GM18909 (cell line): Measurements from ENCODE around the gene STARD10.
"Not testable (repeated sequence)": the region's sequence is repeated elsewhere in the genome, so short reads cannot be mapped to it uniquely, and the experiment has no call there.

Source experiments
- ATAC-seq: cut with Tn5 transposase; IDR thresholded peaks from one replicate; pipeline ENCODE4 v1.9.1; 2021; ENCODE audit warnings: mild to moderate bottlenecking; ENCODE audit not compliant: unreplicated experiment, poor library complexity

STARD10 gene

DNA sequence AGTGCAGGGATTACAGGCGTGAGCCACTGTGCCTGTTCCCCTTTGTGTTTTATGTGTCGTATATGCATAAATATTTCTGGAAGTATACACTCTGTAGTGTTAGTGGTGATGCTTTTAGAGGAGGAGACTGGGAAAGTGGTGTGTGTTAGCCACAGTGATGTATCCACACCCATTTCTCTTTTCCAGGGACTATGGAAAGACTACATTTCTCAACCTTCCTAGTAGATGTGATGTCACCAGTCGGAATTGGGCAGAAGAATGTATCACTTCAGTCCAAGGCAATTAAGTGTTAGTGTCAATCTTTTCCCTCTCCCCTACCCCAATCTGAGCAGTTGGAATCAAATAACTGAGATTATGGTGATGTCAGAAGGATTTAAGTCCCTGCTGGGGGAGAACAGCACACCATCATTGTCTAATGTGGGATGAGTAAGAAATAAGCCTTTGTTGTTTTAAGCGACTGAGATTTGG lies 14.5 kb upstream of the STARD10 start:
- no peak for ATAC-seq

DNA sequence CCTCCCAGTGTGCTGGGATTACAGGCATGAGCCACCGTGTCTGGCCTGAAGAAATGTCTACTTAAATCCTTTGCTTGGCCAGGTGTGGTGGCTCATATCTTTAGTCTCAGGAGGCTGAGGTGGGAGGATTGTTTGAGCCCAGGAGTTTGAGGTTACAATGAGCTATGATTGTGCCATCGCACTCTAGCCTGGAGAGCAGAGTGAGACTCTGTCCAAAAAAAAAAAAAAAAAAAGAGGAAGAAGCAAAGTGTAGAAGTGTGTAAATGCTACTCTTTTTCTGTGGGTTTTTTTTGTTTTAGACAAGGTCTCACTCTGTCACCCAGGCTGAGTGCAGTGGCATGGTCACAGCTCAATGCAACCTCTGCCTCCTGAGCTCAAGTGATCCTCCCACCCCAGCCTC lies 13.9 kb upstream of the STARD10 start:
- no peak for ATAC-seq

DNA sequence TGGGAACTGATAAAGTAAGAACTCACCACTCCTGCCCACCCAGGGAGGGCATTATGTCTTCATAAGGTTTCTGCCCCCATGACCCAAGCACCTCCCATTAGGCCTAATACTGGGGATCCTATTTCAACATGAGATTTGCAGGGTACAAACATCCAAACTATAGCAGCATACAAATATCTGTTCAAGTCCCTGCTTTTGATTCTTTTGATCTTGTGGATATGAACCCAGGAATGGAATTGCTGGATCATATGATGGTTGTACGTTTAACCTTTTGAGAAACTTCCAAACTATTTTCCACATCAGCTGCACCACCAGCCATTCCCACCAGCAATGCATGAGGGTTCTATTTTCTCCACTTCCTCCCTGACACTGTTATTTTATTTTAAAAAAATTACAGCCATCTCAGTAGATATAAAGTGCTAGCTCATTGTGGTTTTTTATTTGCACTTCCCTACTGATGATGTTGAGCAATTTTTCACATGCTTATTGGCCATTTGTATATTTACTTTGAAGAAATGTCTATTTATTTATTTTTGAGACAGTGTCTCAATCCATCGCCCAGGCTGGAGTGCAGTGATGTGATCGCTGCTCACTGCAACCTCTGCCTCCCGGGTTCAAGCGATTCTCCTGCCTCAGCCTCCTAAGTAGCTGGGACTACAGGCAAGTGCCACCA lies 13.3 kb upstream of the STARD10 start:
- no peak for ATAC-seq

DNA sequence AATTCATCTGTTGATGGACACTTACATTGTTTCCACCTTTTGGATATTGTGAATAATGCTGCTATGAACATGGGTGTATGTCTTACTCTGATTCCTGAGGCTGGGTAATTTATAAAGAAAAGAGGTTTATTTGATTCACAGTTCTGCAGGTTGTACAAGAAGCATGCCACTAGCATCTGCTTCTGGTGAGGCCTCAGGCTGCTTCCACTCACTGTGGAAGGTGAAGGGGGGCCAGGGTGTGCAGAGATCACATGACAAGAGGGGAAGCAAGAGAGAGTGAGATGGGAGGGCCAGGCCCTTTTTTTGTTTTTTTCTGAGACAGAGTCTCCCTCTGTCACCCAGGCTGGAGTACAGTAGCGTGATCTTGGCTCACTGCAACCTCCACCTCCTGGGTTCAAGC lies 12.5 kb upstream of the STARD10 start:
- ATAC-seq, result not testable (repeated sequence)

DNA sequence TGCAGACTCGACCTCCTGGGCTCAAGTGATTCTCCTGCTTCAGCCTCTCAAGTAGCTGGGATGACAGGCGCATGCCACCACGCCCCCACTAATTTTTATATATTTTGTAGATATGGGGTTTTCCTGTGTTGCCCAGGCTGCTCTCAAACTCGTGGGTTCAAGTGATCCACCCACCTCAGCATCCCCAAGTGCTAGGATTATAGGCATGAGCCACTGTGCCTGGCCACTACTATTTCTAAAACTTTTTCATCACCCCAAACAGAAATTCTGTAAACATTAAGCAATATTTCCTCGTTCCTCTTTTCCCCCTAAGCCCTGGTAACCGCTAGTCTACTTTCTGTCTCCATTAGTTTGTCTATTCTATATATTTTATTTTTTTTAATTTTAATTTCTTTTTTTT lies 11.4 kb upstream of the STARD10 start:
- no peak for ATAC-seq

DNA sequence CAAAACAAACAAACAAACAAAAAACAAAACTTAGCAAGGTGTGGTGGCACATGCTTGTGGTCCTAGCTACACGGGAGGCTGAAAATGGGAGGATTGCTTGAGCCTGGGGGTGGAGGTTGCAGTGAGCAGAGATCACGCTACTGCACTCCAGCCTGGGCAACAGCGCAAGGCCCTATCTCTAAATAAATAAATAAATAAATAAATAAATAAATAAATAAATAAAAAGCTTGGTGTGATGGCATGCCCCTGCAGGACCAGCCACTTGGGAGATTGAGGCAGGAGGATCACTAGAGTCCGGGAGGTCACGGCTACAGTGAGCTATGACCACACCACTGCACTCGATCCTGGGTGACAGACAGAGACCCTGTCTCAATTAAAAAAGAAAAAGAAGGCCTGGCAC lies 9.0 kb upstream of the STARD10 start:
- no peak for ATAC-seq

DNA sequence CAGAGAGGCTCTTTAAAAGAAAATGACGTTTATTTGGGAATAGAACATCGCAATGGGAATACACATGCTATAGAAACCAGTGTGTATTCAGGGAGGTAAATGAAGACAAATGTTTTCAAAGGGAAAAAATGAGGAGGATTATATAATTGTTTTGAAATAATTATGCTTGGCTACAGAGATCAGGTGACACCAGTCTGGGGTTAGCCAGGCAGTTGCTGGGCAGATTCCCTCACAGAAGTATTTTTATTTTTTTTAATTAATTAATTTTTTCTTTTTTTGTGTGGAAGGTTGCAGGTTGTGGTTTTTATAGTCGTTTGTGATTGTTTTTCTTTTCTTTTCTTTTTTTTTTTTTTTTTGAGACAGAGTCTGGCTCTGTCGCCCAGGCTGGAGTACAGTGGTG lies 5.6 kb upstream of the STARD10 start:
- ATAC-seq, result no peak

DNA sequence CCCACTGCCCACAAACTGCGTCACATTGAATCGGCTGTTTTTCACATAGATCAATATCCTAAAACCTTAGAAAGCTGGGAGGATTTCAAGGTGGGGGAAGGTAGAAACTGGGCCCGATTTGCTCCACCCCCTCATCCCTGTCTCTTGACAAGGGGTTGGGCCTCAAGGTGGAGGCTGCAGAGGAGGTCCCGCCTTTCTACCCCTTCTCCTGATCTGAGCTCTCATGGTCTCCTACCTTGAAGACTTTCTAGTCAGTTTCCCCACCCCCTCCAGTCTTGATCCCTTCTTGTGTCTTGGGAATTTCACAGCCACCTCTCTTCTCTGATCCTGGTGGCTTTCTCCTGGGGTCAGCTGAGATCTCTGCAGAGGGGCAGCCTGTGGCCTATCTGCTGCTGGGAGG lies 4.5 kb upstream of the STARD10 start:
- ATAC-seq, result no peak

DNA sequence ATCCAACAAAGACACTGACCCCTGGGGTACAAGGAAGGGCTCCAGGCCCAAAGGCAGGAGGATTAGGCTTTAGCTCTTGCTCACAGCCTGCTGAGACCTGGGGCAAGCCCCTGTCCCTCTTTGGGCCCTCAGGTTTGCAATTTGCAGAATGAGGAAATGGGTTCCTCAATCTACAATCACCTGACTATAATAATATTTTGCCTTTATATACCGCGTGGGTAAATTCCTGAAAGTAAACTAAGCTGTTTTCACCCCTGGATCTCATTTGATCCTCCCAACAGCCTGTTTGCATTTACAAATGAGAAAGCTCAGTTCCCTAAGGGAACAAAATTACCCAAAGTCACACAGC lies 797 bp downstream of the STARD10 start:
- no peak for ATAC-seq

DNA sequence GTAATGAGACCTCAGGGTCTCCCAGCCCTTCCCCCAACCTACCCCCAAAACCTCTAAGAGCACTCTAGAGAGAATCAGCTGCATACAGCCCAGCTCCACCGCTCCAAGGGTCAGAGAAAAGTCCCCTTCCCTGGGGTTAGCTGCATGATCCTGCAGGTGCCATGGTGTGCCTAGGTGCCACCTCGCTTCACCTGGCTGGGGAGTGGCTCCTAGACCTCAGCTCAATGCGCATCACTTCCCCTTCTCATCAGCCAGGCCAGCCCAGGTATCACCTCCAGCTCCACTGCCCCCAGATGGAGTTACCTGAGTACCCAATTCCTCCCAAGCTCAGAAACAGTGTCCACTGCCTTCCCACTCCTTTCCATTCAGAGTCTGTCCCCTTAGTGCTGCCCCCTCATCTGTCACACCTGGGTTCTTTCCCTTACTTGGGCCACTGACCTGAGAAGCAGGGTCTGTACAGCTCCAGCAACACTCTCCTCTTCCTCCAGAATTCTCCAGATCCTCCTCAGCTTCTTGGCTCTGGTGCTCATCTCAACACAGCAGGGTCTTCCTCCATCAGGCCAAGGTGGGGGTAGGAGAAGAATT lies 1.3 kb downstream of the STARD10 start:
- ATAC-seq, result no peak

DNA sequence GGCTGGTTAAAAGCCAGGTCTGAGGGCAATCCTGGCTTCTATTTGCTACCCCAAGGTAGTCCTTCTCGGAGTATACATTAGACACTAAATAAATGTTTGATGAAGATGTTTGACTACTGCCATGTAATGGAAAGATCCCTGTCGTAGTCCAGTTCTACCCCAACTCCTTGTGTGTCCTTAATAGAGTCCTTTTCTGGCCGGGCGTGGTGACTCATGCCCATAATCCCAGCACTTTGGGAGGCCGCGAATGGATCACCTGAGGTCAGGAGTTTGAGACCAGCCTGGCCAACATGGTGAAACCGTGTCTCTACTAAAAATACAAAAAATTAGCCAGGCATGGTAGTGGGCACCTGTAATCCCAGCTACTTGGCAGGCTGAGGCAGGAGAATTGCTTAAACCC lies 2.6 kb downstream of the STARD10 start:
- ATAC-seq, result not testable (repeated sequence)

DNA sequence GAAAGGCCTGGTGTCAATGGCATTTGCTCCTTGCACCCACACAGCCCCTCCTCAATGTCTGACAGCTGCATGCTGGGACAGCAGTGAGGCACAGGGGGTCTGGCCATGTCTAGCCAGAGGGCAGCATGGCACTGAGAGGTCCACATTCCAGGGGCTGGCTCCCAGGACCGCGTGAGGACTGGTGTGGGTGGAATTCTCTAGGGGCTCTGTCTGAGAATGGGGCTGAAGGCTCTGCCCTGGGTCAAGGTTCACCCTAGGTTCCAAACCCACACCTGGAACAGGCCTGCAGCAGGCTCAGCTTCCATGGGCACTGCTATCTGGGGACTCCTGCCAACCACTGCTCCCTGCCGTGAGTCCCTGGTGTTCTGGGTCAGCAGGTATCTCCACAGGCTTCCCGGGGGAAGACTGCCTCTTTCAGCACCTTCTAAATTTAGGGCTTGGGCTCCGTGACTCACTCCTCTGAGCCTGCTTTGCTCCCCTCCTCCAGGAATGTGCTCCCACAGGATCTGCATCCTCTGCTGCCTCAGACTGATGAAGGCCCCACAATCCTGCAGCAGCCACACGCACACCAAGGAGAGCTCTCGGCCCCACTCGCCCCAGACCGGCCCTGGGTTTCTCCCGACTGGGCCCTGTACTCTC lies 4.2 kb downstream of the STARD10 start:
- ATAC-seq, result no peak

DNA sequence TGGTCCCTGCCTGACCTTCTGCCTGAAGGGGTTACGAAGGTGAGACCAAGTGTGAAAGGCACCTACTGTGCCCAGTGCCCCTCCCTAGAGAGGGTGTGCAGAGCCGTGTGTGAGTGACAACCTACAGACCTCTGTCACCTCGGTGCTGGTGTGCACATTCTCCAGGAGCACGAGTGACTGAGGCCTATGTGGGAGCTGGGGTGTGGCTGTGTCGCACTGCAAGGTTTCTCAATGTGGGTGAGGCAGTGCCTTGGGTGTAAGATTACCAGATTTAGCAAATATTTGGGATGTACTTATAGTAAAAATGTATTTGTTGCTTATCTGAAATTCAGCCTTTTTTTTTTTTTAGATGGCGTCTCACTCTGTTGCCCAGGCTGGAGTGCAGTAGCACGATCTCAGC lies 5.6 kb downstream of the STARD10 start:
- ATAC-seq, result no peak

DNA sequence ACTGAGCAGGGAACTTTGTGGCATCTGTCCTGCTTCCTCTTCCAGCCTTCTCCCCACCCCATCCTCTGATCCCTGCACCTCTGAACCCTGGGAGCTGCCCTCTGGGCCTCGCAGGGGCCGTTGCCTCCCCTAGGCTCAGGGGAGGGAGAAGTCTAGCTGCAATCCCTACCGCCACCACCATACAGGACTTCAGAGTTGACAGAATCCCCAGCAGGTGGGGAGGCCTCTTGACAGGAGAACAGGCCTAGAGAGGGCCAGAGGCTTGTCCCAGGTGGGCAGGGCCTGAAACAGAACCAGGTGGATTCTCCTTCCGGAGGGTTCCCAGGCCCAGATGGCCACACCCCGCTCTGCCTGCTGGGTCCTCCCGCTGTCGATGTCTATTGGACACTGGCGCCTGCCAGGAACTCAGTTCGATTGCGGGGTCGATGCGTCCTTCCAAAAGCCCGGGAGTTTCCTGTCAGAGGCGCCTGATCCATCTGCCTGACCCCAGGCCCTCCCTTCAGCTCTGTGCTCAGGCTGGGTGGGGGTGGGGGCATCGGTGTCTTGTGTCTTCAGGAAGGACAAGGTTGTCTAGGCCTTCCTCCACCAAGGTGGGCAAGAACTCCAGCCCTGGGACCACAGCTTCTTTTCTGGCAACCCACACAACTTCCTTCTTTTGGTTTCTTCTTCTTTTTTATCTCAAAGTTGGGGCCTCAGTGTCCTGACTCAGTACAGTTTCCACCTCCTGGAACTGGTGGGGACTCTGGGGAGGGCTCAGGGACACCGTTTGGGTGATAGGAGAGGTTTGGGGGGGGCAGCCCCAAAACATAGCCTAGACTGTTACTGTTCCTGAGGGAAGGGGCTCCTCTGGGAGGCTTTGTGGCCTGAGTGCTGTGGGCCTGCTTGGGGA lies 6.4 kb downstream of the STARD10 start:
- no peak for ATAC-seq

DNA sequence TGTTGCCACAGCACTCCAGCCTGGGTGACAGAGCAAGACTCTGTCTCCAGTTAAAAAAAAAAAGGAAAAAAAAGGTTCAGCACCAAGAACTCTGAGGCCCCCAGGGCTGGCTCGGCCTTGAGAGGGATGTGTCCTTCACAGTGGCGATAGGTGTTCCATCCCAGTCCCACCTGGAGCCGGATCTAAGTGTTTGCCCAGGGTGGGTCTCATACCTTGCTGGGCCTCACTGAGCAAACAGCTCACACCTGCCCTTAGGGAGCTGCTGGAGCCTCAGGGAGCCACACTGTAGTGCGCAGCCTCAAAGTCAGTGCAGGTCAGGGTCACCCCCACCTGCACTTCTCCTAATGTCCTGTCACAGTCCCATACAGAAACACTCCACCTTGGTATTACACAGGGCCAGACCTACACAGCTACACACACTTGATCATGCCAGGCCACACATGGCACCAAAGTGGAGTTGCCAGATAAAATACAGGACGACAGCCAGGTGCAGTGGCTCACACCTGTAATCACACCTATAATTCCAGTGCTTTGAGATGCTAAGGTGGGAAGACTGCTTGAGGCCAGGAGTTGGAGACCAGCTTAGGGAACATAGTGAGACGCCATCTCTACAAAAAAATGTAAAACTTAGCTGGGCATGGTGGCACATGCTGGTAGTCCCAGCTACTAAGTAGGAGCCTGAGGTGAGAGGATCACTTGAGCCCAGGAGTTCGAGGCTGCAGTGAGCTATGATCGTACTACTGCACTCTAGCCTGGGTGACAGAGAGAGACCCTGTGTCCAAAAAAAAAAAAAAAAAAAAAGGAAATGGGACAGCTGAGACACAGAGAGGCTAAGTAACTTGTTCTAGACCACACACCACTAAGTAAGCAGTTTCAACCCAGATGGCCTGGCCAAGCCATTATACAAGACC lies 7.3 kb downstream of the STARD10 start:
- no peak for ATAC-seq

DNA sequence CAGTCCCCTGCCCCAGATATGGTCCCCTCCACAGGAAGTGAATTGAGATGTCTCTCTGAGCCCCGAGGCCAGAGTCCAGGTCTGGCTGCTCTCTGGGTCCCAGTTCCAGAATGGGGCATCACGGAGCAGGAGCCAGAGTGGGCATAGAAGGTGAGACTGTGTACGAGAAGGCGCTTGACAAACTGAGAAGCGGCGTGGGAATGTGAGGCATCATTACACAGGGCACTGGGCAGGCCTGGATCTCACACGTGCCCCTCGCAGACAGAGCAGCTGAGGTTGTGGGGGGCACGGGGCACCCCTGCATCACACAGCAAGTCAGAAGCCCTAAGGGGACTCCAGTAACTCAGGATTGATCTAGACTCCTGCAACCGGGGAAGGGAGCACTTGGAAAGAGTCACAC lies 9.2 kb downstream of the STARD10 start:
- no peak for ATAC-seq

DNA sequence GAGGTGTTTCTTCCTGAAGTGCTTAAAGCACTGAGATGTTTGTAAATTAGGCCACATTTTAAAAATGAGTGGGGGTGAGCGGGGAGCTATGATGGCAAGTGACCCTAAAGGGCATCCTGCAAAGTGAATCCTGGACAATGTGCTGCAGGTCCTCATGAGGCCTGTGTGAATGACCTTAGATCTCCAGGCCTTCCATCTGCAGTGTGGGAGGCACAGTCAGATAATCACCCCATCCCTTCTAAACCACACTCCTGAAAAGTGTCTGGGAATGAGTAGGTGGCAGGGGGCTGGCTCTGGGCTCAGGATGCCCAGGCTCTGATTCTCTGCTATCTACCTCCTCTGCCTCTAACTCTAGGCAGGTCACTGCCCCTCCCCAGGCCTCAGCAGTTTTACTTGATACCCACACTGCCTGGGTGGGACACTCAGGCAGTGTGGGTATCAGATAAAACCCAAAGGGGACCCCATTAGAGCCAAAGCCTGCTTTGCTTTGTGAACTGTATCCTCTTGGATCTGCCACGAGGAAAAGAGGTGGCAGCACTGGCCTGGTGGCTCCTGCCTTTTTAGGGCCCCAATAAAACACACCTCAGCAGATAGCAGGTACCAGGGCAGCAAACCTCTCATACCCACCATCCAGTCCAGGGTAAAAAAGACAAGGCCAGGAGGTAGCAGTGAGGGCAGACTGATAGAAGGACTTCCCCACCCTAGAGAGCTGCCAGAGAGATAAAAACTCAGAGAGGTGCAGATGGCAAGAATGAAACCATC lies 10.5 kb downstream of the STARD10 start:
- no peak for ATAC-seq

DNA sequence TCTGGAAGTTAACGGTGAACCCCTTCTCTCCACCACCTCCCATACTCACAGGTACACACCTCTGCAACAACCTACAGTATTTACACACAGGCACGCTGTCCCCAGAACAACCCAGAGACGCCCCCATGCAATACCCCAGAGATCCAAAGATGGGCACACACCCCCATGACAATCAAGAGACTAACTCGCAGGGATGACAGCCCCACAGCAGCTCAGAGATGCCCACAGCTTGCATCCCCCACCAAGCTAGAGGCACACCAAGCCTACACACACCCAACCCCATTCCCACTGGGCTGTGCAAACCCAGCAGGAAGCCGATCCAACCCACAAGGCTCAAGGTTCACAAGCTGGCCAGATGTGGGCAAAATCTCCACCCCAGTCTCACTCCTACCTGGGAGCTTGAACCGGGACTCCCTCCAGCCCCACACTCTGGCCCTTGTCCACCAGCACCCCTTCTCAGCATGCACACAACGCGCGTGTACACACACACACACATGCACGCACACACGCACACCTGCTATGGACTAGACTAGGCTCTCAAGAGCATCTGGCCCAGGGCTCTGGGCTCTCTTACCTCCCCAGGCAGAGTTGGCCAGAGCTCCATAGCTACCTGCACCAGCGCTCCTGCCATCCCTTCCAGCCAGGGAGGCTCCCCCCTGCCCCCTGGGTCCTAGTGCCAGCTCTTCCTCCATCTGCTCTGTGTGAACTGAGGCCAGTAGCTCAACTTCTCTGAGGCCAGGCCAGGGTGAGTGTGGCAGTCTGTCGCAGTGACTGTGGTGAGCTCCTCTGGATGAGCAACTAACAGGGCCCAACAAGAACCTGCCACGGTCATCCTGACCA lies 11.5 kb downstream of the STARD10 start:
- peak; percentile 7 for ATAC-seq
